WTC11 (cell line): ENCODE results near the gene SEMA7A. TPM values are rescaled to one million over a fixed set of nuclear protein-coding genes. Genes with fewer than 3 reads are reported as not detected.
A peak's percentile ranks its signal among the peaks of the same experiment; 100 is the strongest.

ENCODE experiments used
- ATAC-seq: fragments of 200-7000 bp; cut with Tn5 transposase; 2 replicates; pipeline ENCODE4 v1.10.0; 2021; ENCODE audit warnings: mild to moderate bottlenecking, moderate library complexity
- CTCF ChIA-PET: fragments of 300-600 bp; sonication (Branson Sonifier 250); formaldehyde crosslinking; loops from one replicate; lab custom pipeline; 2021; ENCODE audit warnings: antibody characterized with exemption; lab: Charles Lee
- POLR2A ChIA-PET: fragments of 350-600 bp; sonication (Branson Sonifier 250); formaldehyde crosslinking; loops from one replicate; lab custom pipeline; 2021; ENCODE audit warnings: antibody characterized with exemption; lab: Charles Lee
- DNase-seq: peaks from one replicate; pipeline ENCODE4 v3.0.0; 2021; ENCODE audit warnings: low spot score
- H3K27ac Mint-ChIP-seq: 2 replicates; pipeline ENCODE4 v1.8.0; 2021; ENCODE audit warnings: mixed read lengths
- H3K27me3 Mint-ChIP-seq: 2 replicates; pipeline ENCODE4 v1.8.0; 2021; ENCODE audit warnings: low read depth, mild to moderate bottlenecking, moderate library complexity, mixed read lengths
- H3K36me3 Mint-ChIP-seq: 2 replicates; pipeline ENCODE4 v1.8.0; 2021; ENCODE audit warnings: mixed read lengths
- H3K4me1 Mint-ChIP-seq: 2 replicates; pipeline ENCODE4 v1.8.0; 2022; ENCODE audit warnings: mixed read lengths
- H3K4me3 Mint-ChIP-seq: 2 replicates; pipeline ENCODE4 v1.8.0; 2021; ENCODE audit warnings: mild to moderate bottlenecking, moderate library complexity, mixed read lengths
- H3K9me3 Mint-ChIP-seq: 2 replicates; pipeline ENCODE4 v1.8.0; 2021; ENCODE audit warnings: mixed read lengths
- AR ChIP-seq: fragments of 250-450 bp; sonication (Bioruptor Pico); IDR thresholded peaks from 2 replicates; pipeline ENCODE4 v1.9.0; 2021; ENCODE audit warnings: mild to moderate bottlenecking
- ATF3 ChIP-seq: sonication (generic); formaldehyde crosslinking; conservative IDR thresholded peaks from 2 replicates; pipeline ENCODE4 v1.8.1; 2022; ENCODE audit warnings: mild to moderate bottlenecking, missing genetic modification reagents
- CDX4 ChIP-seq: fragments of 250-450 bp; sonication (Bioruptor Pico); IDR thresholded peaks from 2 replicates; pipeline ENCODE4 v1.9.0; 2021; ENCODE audit warnings: moderate library complexity, mild to moderate bottlenecking, inconsistent platforms, borderline replicate concordance
- ETV6 ChIP-seq: sonication (generic); formaldehyde crosslinking; IDR thresholded peaks from 2 replicates; pipeline ENCODE4 v1.8.1; 2022; ENCODE audit warnings: mild to moderate bottlenecking, missing genetic modification reagents
- FOXJ3 ChIP-seq: sonication (generic); formaldehyde crosslinking; IDR thresholded peaks from 2 replicates; pipeline ENCODE4 v1.9.0; 2021; ENCODE audit warnings: missing genetic modification reagents, mild to moderate bottlenecking, borderline replicate concordance
- FOXP1 ChIP-seq: sonication (generic); formaldehyde crosslinking; IDR thresholded peaks from 2 replicates; pipeline ENCODE4 v1.8.0; 2022; ENCODE audit warnings: missing genetic modification reagents, mild to moderate bottlenecking, moderate library complexity, borderline replicate concordance
- GRHL2 ChIP-seq: fragments of 250-450 bp; sonication (Bioruptor Pico); IDR thresholded peaks from 2 replicates; pipeline ENCODE4 v1.8.0; 2022; ENCODE audit warnings: mild to moderate bottlenecking, moderate library complexity; ENCODE audit not compliant: insufficient replicate concordance, severe bottlenecking
- GTF2I ChIP-seq: fragments of 250-450 bp; sonication (Bioruptor Pico); conservative IDR thresholded peaks from 2 replicates; pipeline ENCODE4 v1.4.0; 2021; ENCODE audit warnings: mild to moderate bottlenecking
- IRF2 ChIP-seq: sonication (generic); formaldehyde crosslinking; IDR thresholded peaks from 2 replicates; pipeline ENCODE4 v1.8.0; 2022; ENCODE audit warnings: low read depth, missing genetic modification reagents, borderline replicate concordance
- JAZF1 ChIP-seq: fragments of 250-450 bp; sonication (Bioruptor Pico); IDR thresholded peaks from 2 replicates; pipeline ENCODE4 v1.9.0; 2021; ENCODE audit warnings: moderate library complexity, mild to moderate bottlenecking, inconsistent platforms
- MYBL2 ChIP-seq: sonication (generic); formaldehyde crosslinking; IDR thresholded peaks from 2 replicates; pipeline ENCODE4 v1.8.1; 2023; ENCODE audit warnings: mild to moderate bottlenecking, moderate library complexity, missing genetic modification reagents
- NR3C1 ChIP-seq: sonication (generic); formaldehyde crosslinking; conservative IDR thresholded peaks from 2 replicates; pipeline ENCODE4 v1.8.1; 2023; ENCODE audit warnings: low read depth, mild to moderate bottlenecking, missing genetic modification reagents
- PREB ChIP-seq: sonication (generic); formaldehyde crosslinking; IDR thresholded peaks from 2 replicates; pipeline ENCODE4 v1.8.1; 2022; ENCODE audit warnings: mild to moderate bottlenecking, missing genetic modification reagents, moderate library complexity, borderline replicate concordance
- USF1 ChIP-seq: sonication (generic); formaldehyde crosslinking; IDR thresholded peaks from 2 replicates; pipeline ENCODE4 v1.8.0; 2022; ENCODE audit warnings: mild to moderate bottlenecking, missing genetic modification reagents
- ZBTB21 ChIP-seq: sonication (generic); formaldehyde crosslinking; IDR thresholded peaks from 2 replicates; pipeline ENCODE4 v1.8.1; 2023; ENCODE audit warnings: mild to moderate bottlenecking, missing genetic modification reagents, borderline replicate concordance
- ZNF138 ChIP-seq: sonication (generic); formaldehyde crosslinking; conservative IDR thresholded peaks from 2 replicates; pipeline ENCODE4 v1.8.1; 2022; ENCODE audit warnings: mild to moderate bottlenecking, moderate library complexity, missing genetic modification reagents
- ZNF219 ChIP-seq: sonication (generic); formaldehyde crosslinking; IDR thresholded peaks from 2 replicates; pipeline ENCODE4 v1.8.0; 2023; ENCODE audit warnings: missing genetic modification reagents, mild to moderate bottlenecking, borderline replicate concordance
- ZNF232 ChIP-seq: sonication (generic); formaldehyde crosslinking; IDR thresholded peaks from 2 replicates; pipeline ENCODE4 v1.8.0; 2022; ENCODE audit warnings: mild to moderate bottlenecking, missing genetic modification reagents
- ZNF396 ChIP-seq: fragments of 250-450 bp; sonication (Bioruptor Pico); IDR thresholded peaks from 2 replicates; pipeline ENCODE4 v1.8.0; 2021; ENCODE audit warnings: mild to moderate bottlenecking, moderate library complexity, borderline replicate concordance
- ZNF671 ChIP-seq: fragments of 250-450 bp; sonication (Bioruptor Pico); IDR thresholded peaks from 2 replicates; pipeline ENCODE4 v1.8.0; 2021; ENCODE audit warnings: mild to moderate bottlenecking
- total RNA-seq: library from RNA; stranded (reverse); gene quantifications from 3 replicates; pipeline ENCODE4 v1.2.3, GENCODE V29; 2021
- TF ChIP-seq, protein P1 (sequence below): sonication (generic); formaldehyde crosslinking; IDR thresholded peaks from 2 replicates; pipeline ENCODE4 v1.8.0; 2022; ENCODE audit warnings: mild to moderate bottlenecking, missing genetic modification reagents
- TF ChIP-seq, protein P2 (sequence below): sonication (generic); formaldehyde crosslinking; IDR thresholded peaks from 2 replicates; pipeline ENCODE4 v1.8.1; 2023; ENCODE audit warnings: mild to moderate bottlenecking, missing genetic modification reagents
- TF ChIP-seq, protein P3 (sequence below): fragments of 250-450 bp; sonication (Bioruptor Pico); conservative IDR thresholded peaks from 2 replicates; pipeline ENCODE4 v1.9.0; 2021; ENCODE audit warnings: mild to moderate bottlenecking

Gene SEMA7A
- total RNA-seq, 1 experiment from 2014 or later = 17.9 TPM

DNA sequence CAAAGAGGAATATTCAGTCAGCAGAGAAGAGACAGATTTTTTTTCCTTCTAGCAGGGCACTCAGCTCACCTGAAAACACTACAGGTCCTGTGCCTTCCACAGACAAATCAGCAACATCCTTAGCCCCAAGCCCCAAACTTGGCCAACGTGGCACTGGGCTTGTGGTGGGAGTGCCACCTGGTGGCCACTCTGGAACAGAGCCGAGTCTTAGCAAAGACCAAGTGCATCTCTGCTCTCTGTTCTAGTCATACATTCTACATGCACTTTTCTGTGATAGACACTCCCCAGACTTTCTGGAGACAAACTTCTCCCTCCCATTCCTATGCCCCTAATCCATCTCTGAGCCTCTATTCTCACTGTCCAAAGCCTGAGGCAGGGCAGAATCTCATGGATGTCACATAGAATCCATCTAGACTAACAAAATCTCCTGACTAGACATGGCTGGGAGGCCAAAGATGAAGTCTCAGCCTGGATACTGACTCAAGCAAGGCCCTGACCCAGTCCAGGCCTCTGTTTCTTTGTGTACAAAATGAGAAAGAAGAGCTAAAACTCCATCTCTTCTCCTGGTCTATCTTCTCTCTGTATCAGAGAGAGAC lies 5.1 kb upstream of the SEMA7A start (continued):
- TF ChIP-seq USF1 (CRISPR knock-in tag) = no peak
- TF ChIP-seq, protein P1, sequence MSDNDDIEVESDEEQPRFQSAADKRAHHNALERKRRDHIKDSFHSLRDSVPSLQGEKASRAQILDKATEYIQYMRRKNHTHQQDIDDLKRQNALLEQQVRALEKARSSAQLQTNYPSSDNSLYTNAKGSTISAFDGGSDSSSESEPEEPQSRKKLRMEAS = no peak
- TF ChIP-seq, protein P2, sequence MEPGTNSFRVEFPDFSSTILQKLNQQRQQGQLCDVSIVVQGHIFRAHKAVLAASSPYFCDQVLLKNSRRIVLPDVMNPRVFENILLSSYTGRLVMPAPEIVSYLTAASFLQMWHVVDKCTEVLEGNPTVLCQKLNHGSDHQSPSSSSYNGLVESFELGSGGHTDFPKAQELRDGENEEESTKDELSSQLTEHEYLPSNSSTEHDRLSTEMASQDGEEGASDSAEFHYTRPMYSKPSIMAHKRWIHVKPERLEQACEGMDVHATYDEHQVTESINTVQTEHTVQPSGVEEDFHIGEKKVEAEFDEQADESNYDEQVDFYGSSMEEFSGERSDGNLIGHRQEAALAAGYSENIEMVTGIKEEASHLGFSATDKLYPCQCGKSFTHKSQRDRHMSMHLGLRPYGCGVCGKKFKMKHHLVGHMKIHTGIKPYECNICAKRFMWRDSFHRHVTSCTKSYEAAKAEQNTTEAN = no peak
- TF ChIP-seq JAZF1 = no peak
- TF ChIP-seq ETV6 (CRISPR knock-in tag) = 0 out of 2 replicates have a peak, but pooled peaks have one; percentile 2
- TF ChIP-seq IRF2 (CRISPR knock-in tag) = no peak
- TF ChIP-seq, protein P3, sequence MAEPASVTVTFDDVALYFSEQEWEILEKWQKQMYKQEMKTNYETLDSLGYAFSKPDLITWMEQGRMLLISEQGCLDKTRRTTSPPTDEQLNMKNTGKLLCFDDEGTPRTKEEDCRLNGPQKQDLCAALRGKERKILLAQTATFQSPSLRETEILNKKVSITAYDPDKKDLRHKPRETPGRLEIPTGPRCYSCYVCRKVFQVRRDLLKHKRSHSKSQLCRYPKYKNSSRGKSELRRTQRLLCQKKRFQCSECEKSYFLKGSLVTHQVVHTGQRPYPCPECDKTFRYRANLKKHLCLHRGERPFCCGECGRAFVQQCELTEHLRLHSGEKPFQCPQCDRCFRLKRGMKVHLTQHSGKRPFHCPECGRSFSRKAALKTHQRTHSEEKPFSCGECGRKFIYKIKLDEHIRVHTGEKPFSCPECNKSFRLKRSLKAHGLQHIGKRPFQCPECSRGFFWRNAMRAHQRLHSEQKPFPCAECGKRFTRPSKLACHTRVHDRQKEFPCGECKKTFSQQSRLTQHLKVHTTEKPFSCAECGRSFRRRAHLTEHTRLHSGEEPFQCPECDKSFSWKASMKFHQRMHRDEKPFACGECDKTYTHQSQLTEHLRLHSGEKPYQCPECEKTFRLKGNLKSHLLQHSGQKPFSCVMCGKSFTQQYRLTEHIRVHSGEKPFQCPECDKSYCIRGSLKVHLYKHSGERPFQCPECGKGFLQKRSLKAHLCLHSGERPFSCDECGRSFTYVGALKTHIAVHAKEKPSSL (CRISPR knock-in tag) = no peak
- TF ChIP-seq MYBL2 (CRISPR knock-in tag) = no peak
- TF ChIP-seq ZNF138 (CRISPR knock-in tag) = no peak

DNA sequence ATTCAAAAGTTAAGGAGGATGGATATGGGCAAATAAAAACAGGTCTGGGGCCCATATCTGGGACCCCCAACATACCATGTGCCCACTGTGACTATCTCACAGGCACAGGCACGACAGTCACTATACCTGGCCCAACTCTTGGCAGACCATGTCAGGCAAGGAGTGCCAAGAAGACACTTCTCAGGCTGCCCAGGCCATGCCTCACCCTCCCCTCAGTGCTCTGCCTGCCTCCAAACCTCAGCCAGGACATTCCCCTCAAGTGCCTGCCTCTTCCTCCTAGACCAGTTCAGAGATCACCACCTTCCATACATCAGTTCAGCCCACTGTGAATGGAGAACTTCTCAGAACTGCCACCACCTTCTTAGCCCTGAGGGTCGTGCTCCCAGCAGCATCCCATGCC lies 4.4 kb upstream of the SEMA7A start:
- POLR2A ChIA-PET = no interaction called here
- no peak for TF ChIP-seq ZNF671 (CRISPR knock-in tag)
- TF ChIP-seq ATF3 (CRISPR knock-in tag) = no peak
- TF ChIP-seq AR (CRISPR knock-in tag) = no peak
- TF ChIP-seq ZNF396 = no peak
- no peak for TF ChIP-seq CDX4
- TF ChIP-seq ZNF219 = no peak
- TF ChIP-seq ZBTB21 (CRISPR knock-in tag) = no peak
- TF ChIP-seq GRHL2 (CRISPR knock-in tag) = no peak
- no peak for TF ChIP-seq ZNF232 (CRISPR knock-in tag)
- no peak for TF ChIP-seq NR3C1 (CRISPR knock-in tag)
- TF ChIP-seq ETV6 (CRISPR knock-in tag) = no peak
- no peak for TF ChIP-seq ZNF138 (CRISPR knock-in tag)
- TF ChIP-seq PREB = no peak
- TF ChIP-seq FOXP1 (CRISPR knock-in tag) = no peak
- no peak for TF ChIP-seq FOXJ3 (CRISPR knock-in tag)
- TF ChIP-seq GTF2I (CRISPR knock-in tag) = no peak
- DNase-seq (no peak), ATAC-seq (no peak)
- H3K4me1 Mint-ChIP-seq = peaks cover 30% of the 10 kb centered on the region
- H3K27ac Mint-ChIP-seq = no peak overlapping the region
- CTCF ChIA-PET = interaction anchor here (0.6 to 11.8 kb wide), 21 partner anchors 9 to 390 kb away, joined by 3 to 136 read pairs (median 3); partner anchors contain the start of genes CYP11A1 and UBL7
- no peak overlapping the region for H3K4me3 Mint-ChIP-seq
- H3K27me3 Mint-ChIP-seq = peaks cover 20% of the 10 kb centered on the region
- H3K9me3 Mint-ChIP-seq = no peaks in the 10 kb centered on the region
- no peaks in the 10 kb centered on the region for H3K36me3 Mint-ChIP-seq
